Fibroblast of mammary gland (primary cell): Measurements from ENCODE around the gene ITPR3.

Source experiments
- DNase-seq: peaks from one replicate; pipeline ENCODE4 v3.0.0-alpha.2; 2010; ENCODE audit warnings: low read depth
- H3K4me3 ChIP-seq: 2 replicates; pipeline ENCODE4 v1.5.1; 2011; ENCODE audit warnings: low read depth, mild to moderate bottlenecking, low read length, moderate library complexity; ENCODE audit not compliant: control insufficient read depth
- CTCF ChIP-seq: conservative IDR thresholded peaks from 2 replicates; pipeline ENCODE4 v1.5.1; 2011; ENCODE audit warnings: low read depth, low read length, inconsistent platforms; ENCODE audit not compliant: control insufficient read depth, insufficient read depth

ITPR3 gene

DNA sequence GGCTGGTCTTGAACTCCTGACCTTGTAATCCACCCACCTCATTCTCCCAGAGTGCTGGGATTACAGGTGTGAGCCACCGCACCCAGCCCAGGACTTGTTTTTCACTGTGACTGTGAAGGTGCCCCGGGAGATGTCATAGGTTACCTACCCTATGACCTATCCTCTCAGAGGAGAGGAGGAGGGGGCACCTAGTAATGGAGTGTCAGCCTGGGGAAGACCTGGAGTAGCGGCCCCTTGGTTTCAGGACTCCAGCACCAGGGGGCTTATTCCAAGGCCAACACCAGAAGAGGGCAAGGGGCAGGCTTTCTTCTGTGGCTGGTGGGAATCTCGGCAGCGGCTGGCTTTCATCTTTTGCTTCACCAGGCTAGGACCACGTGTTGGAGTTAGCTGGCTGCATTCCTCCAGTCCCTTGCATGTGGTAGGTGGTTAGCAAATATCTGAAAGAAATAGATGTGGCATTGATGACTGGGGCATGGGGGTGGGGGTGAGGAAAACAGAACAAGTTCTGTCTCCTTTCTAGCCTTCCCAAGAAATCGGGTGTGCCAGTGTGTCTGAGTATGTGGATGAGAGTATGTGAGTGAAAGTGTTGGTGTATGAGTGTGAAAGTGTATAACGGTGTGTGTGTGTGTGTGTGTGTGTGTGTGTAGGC lies 7.9 kb upstream of the ITPR3 start:
- no peak for TF ChIP-seq CTCF
- DNase-seq = peak; percentile 66
- H3K4me3 ChIP-seq = no peak overlapping the region

GRCh38 chr6:33613795-33614168 lies 7.3 kb upstream of the ITPR3 start:
- H3K4me3 ChIP-seq = no peak overlapping the region
- peak; percentile 76 for DNase-seq
- no peak for TF ChIP-seq CTCF

DNA sequence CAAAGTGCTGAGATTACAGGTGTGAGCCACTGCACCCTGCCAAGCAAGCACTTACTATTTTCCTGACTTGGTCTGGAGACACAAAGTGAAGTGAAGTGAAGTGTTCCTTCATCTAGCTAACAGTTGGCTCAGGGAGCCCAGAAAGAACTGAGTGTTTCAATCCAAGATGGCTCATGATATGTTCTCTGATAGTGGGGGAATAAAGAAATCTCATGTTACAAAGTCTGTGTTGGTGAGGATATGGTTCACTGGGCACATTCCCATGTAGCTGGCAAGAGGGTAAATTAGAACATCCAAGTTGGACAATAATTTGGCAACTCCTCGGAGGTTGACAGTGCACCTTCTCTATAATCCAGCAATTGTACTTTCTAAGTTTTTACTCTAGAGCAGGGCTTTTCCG lies 5.0 kb upstream of the ITPR3 start:
- TF ChIP-seq CTCF = no peak
- DNase-seq = no peak
- no peak overlapping the region for H3K4me3 ChIP-seq

- H3K4me3 ChIP-seq = no peak overlapping the region
- no peak for DNase-seq
- TF ChIP-seq CTCF = no peak
These were observed 4.2 kb upstream of the ITPR3 start for GRCh38 chr6:33616913-33617312.

DNA sequence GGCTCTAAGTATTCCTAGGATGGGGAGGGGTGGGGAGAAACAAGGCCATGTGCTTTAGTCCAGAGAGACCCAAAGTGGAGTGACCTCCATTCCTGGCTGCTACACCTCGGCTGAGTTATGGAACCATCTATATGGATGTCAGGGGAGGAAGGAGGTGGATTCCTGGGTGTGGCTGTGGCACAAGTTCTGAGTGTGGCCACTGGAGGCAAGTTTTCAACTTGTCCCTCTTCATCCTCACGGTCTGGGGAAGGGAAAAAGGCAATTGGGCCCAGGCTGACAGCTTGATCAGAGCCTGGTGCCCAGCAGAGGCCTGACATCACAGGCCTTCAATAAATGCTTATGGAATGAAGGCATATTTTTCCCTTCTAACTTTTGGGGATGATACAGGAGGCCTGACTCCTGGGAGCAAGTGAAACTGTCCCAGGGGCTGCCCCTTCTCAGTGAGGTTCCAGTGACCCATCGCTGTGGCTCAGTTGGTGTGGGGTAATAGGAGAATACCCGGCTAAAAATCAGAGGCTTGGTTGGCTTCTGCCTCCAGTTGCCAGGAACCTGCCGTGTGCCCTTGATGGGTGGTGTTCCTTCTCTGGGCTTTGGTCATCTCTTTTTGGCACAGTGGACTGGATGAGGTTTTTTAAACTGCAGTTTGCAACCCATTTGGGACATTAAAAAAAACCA lies 1.8 kb upstream of the ITPR3 start:
- no peak overlapping the region for H3K4me3 ChIP-seq
- no peak for TF ChIP-seq CTCF
- no peak for DNase-seq

DNA sequence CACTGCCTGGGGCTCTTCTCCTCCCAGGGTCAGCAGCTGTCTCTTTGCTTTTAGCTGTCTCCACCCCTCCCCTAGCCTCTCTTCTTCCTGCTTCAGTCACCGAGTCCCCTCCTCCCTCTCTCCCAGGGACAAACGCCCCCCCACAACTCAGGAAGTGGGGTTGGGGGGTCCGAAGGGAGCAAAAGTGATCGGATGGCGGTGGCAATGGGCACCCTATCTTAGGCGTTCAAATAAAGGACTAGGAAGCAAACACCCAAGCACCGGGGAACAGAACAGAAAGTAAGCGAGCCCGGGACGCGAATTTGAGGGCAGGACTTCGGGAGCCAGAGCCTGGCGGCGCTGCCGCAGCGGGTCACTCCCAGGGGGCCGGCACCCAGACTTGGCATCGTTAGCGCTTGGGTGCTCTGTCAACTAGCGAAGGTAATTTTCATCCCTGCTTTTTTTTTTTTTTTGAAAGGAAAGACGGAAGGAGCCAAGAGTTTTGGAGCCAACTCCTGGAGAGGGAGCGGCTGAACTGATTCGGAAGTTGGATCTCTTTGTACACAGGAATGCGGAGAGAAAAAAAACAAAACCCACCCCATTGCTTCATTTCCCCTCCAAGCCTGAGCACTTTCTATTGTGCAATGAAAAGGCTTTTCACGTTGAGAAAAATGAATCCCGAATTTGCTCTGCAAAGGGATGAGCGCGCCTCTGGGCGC lies 815 bp upstream of the ITPR3 start:
- no peak for TF ChIP-seq CTCF
- DNase-seq = peak; percentile 71
- peak overlapping the region; percentile 71 for H3K4me3 ChIP-seq
